Hepatocyte (in vitro differentiated cells): ENCODE results near the gene RBM33. TPM values are rescaled to one million over a fixed set of nuclear protein-coding genes. Genes with fewer than 3 reads are reported as not detected.

ENCODE experiments used
- DNase-seq: peaks from one replicate; pipeline ENCODE4 v3.0.0-alpha.2; 2016; ENCODE audit warnings: low spot score
- H2AFZ ChIP-seq: fragments of 200-600 bp; sonication (generic); 2 replicates; pipeline ENCODE4 v1.6.0; 2016; ENCODE audit warnings: antibody characterized with exemption, mild to moderate bottlenecking
- H3K27ac ChIP-seq: fragments of 200-600 bp; sonication (generic); 2 replicates; pipeline ENCODE4 v1.5.1; 2016; ENCODE audit warnings: mild to moderate bottlenecking
- H3K27me3 ChIP-seq: fragments of 200-600 bp; sonication (generic); 2 replicates; pipeline ENCODE4 v1.6.1; 2016
- H3K36me3 ChIP-seq: fragments of 200-600 bp; sonication (generic); replicated peaks from 2 replicates; pipeline ENCODE4 v1.5.1; 2016; ENCODE audit warnings: low read depth; ENCODE audit not compliant: insufficient read depth
- H3K4me1 ChIP-seq: fragments of 200-600 bp; sonication (generic); 2 replicates; pipeline ENCODE4 v1.5.1; 2016; ENCODE audit warnings: mild to moderate bottlenecking, moderate library complexity; ENCODE audit not compliant: insufficient read depth
- H3K4me2 ChIP-seq: fragments of 200-600 bp; sonication (generic); 2 replicates; pipeline ENCODE4 v1.6.0; 2016
- H3K4me3 ChIP-seq: fragments of 200-600 bp; sonication (generic); 2 replicates; pipeline ENCODE4 v1.5.1; 2016; ENCODE audit warnings: mild to moderate bottlenecking
- H3K79me2 ChIP-seq: fragments of 200-600 bp; sonication (generic); 2 replicates; pipeline ENCODE4 v1.6.0; 2017; ENCODE audit warnings: mild to moderate bottlenecking
- H3K9me2 ChIP-seq: fragments of 200-600 bp; sonication (generic); replicated peaks from 2 replicates; pipeline ENCODE4 v1.6.0; 2017; ENCODE audit warnings: mild to moderate bottlenecking; ENCODE audit not compliant: insufficient read depth
- H3K9me3 ChIP-seq: fragments of 200-600 bp; sonication (generic); 2 replicates; pipeline ENCODE4 v1.5.1; 2016; ENCODE audit warnings: low read depth, mild to moderate bottlenecking
- H4K20me1 ChIP-seq: fragments of 200-600 bp; sonication (generic); 2 replicates; pipeline ENCODE4 v1.6.0; 2016; ENCODE audit warnings: mild to moderate bottlenecking; ENCODE audit not compliant: insufficient read depth, poor library complexity, severe bottlenecking
- EZH2 ChIP-seq: fragments of 200-600 bp; sonication (generic); IDR thresholded peaks from 2 replicates; pipeline ENCODE4 v1.6.1; 2016; ENCODE audit warnings: antibody characterized with exemption, mild to moderate bottlenecking, borderline replicate concordance
- EZH2phosphoT487 ChIP-seq: fragments of 200-600 bp; sonication (generic); IDR thresholded peaks from one replicate; pipeline ENCODE4 v1.6.1; 2018; ENCODE audit warnings: antibody characterized with exemption, mild to moderate bottlenecking, low read depth, moderate library complexity; ENCODE audit not compliant: unreplicated experiment, severe bottlenecking
- WGBS: methylation state at CpG from one replicate; pipeline ENCODE4 v1.1.6; 2016; ENCODE audit warnings: low lambda C conversion rate; ENCODE audit errors: missing lambda C conversion rate; 5-methylcytosine and 5-hydroxymethylcytosine counted together
- polyA plus RNA-seq: library from polyadenylated mRNA; unstranded; fragments of >200 nt; fragmentation: Nextera tagmentation; extraction: Ambion mirVana; gene quantifications from 2 replicates; pipeline ENCODE4 v1.2.1, GENCODE V29; 2016
- total RNA-seq: library from RNA; depleted of rRNA; stranded (reverse); fragments of >200 nt; gene quantifications from 2 replicates; pipeline ENCODE4 v1.2.3, GENCODE V29; 2014
- TF ChIP-seq, protein P1 (sequence below): fragments of 200-600 bp; sonication (generic); IDR thresholded peaks from 2 replicates; pipeline ENCODE4 v1.5.1; 2016; ENCODE audit warnings: antibody characterized with exemption, mild to moderate bottlenecking; ENCODE audit not compliant: poor library complexity

The RBM33 gene
- total and polyA plus RNA-seq, 2 experiments from 2014 or later: 24.8 to 40.8 TPM

DNA sequence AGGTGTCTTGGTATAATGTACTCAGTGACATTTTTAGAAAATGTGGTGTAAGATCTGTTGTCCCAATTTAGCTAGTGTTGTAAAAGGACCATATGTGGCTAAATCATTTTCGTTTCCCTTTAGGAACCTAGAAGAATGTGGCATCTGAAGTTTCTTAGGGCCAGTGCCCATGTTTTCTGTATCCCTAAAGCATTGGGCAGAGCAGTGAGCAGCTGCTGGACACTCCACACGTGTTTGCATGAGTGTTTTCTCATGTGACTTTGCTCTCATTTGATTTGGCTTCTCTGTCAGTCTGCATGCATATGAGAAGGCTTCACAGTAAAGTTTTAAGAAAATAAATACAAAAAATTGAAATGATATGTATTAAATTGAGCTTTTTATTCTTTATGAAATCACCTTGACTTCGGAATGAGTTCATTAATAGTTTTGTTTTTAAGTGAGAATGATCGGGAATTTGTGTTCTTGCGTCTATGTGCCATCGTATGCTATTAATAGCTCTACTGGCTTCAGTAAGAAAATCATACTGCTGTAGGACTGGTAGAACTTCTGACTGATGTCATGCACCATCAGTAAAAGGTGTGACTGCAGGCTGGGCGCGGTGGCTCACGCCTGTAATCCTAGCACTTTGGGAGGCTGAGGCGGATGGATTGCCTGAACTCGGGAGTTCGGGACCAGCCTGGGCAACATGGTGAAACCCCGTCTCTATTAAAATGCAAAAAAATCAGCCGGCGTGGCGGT is 61.3 kb downstream of the RBM33 start:
- Histone ChIP-seq H3K27ac (no peak overlapping the region), H3K4me2 (no peak overlapping the region), H3K4me3 (no peak overlapping the region), H3K9me3 (no peaks in the 10 kb centered on the region), H3K36me3 (peaks cover 11% of the 10 kb centered on the region), H2AFZ (no peak overlapping the region), H3K27me3 (no peaks in the 10 kb centered on the region), H4K20me1 (peaks cover 9% of the 10 kb centered on the region), H3K4me1 (no peaks in the 10 kb centered on the region), H3K9me2 (no peaks in the 10 kb centered on the region), H3K79me2 (peaks cover 71% of the 10 kb centered on the region)
- WGBS: 97% methylated on average over 16 of the region's 16 CpGs
- no peak for DNase-seq
- TF ChIP-seq EZH2 (no peak), EZH2phosphoT487 (no peak)
- TF ChIP-seq, protein P1, sequence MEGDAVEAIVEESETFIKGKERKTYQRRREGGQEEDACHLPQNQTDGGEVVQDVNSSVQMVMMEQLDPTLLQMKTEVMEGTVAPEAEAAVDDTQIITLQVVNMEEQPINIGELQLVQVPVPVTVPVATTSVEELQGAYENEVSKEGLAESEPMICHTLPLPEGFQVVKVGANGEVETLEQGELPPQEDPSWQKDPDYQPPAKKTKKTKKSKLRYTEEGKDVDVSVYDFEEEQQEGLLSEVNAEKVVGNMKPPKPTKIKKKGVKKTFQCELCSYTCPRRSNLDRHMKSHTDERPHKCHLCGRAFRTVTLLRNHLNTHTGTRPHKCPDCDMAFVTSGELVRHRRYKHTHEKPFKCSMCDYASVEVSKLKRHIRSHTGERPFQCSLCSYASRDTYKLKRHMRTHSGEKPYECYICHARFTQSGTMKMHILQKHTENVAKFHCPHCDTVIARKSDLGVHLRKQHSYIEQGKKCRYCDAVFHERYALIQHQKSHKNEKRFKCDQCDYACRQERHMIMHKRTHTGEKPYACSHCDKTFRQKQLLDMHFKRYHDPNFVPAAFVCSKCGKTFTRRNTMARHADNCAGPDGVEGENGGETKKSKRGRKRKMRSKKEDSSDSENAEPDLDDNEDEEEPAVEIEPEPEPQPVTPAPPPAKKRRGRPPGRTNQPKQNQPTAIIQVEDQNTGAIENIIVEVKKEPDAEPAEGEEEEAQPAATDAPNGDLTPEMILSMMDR: no peak

DNA sequence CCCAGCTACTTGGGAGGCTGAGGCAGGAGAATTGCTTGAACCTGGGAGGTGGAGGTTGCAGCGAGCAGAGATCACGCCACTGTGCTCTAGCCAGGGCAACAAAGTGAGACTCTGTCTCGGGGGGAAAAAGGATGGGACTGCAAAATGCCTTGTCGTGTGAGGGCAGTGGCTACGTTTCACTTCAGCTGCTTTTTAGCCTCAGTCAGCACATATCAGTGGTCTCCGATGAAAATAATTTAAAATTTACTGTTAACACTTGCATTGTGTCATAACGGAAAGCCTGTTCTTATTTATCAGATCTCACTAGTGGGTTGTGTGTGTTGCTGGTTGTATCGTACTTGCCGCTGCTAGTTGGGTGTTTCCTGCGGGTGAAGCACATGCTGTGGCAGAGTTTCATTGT is 61.9 kb downstream of the RBM33 start:
- H3K9me2 ChIP-seq: no peaks in the 10 kb centered on the region
- no peaks in the 10 kb centered on the region for H3K27me3 ChIP-seq
- no peak overlapping the region for H3K4me3 ChIP-seq
- H2AFZ ChIP-seq: no peak overlapping the region
- no peak overlapping the region for H3K4me2 ChIP-seq
- no peak overlapping the region for H3K27ac ChIP-seq
- no peak for TF ChIP-seq EZH2
- TF ChIP-seq, protein P1: no peak
- no peak for TF ChIP-seq EZH2phosphoT487
- H4K20me1 ChIP-seq: peaks cover 11% of the 10 kb centered on the region
- peaks cover 11% of the 10 kb centered on the region for H3K36me3 ChIP-seq
- WGBS: 94% methylated on average over 10 of the region's 10 CpGs
- no peak for DNase-seq
- H3K79me2 ChIP-seq: peaks cover 72% of the 10 kb centered on the region
- no peaks in the 10 kb centered on the region for H3K9me3 ChIP-seq
- H3K4me1 ChIP-seq: no peaks in the 10 kb centered on the region

DNA sequence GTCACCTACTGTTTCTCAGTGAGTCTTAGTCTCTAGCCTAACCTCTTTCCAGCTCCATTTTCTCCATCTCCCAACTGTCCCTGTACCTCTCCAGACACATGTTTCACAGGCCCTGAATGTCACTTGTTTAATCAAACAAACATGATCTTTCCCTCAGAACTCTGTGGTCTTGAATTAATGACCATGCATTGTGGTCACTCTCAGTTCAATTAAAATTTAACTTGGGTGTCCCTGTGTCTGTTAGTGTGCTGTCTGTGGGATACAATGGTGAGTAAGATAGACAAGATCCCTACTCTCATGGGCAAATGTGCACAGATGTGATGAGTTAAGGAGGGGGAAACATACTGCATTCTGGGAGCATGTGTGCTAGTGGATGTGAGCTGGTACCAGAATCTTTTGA is 65.0 kb downstream of the RBM33 start:
- DNase-seq: no peak
- no peak overlapping the region for H2AFZ ChIP-seq
- peaks cover 4% of the 10 kb centered on the region for H3K36me3 ChIP-seq
- peaks cover 2% of the 10 kb centered on the region for H3K4me1 ChIP-seq
- peaks cover 21% of the 10 kb centered on the region for H4K20me1 ChIP-seq
- TF ChIP-seq EZH2 (no peak), EZH2phosphoT487 (no peak)
- TF ChIP-seq, protein P1: no peak
- H3K27me3 ChIP-seq: no peaks in the 10 kb centered on the region
- H3K27ac ChIP-seq: no peak overlapping the region
- H3K4me3 ChIP-seq: no peak overlapping the region
- no peaks in the 10 kb centered on the region for H3K9me3 ChIP-seq
- no peaks in the 10 kb centered on the region for H3K9me2 ChIP-seq
- H3K4me2 ChIP-seq: no peak overlapping the region
- peaks cover 76% of the 10 kb centered on the region for H3K79me2 ChIP-seq
